OCI-LY3 (cell line): ENCODE results near the gene SH3PXD2B.

Experiments
- H2AFZ ChIP-seq: fragments of 200-600, 300-600 bp; shearing (Covaris generic); 2 replicates; pipeline ENCODE4 v1.6.0; 2014; ENCODE audit warnings: antibody characterized with exemption, low read depth, low read length
- H3K27ac ChIP-seq: fragments of 200-600, 300-600 bp; sonication (generic); 2 replicates; pipeline ENCODE4 v1.5.1; 2014; ENCODE audit warnings: mild to moderate bottlenecking, low read length, moderate library complexity, mixed read lengths
- H3K27me3 ChIP-seq: fragments of 200-600, 300-600 bp; sonication (generic); 2 replicates; pipeline ENCODE4 v1.6.1; 2014; ENCODE audit warnings: low read depth, low read length, mixed read lengths
- H3K36me3 ChIP-seq: fragments of 200-600, 300-600 bp; sonication (generic); replicated peaks from 2 replicates; pipeline ENCODE3; 2014; ENCODE audit warnings: low read depth, low read length, mixed read lengths
- H3K4me1 ChIP-seq: fragments of 300-600, 200-600 bp; sonication (generic); 2 replicates; pipeline ENCODE4 v1.6.1; 2014; ENCODE audit warnings: low read length, mixed read lengths
- H3K4me2 ChIP-seq: fragments of 200-600, 300-600 bp; sonication (generic); 2 replicates; pipeline ENCODE4 v1.6.1; 2014; ENCODE audit warnings: low read length, mixed read lengths
- H3K4me3 ChIP-seq: fragments of 300-600, 200-600 bp; sonication (generic); 2 replicates; pipeline ENCODE4 v1.5.1; 2014; ENCODE audit warnings: antibody characterized with exemption, mild to moderate bottlenecking, low read length, moderate library complexity
- H3K79me2 ChIP-seq: fragments of 300-600, 200-600 bp; shearing (Covaris generic); 2 replicates; pipeline ENCODE4 v1.6.1; 2014; ENCODE audit warnings: mild to moderate bottlenecking, low read length, mixed read lengths
- H3K9ac ChIP-seq: fragments of 300-600, 200-600 bp; shearing (Covaris generic); 2 replicates; pipeline ENCODE4 v1.6.0; 2014; ENCODE audit warnings: mild to moderate bottlenecking, low read length, moderate library complexity
- H3K9me3 ChIP-seq: fragments of 200-600, 300-600 bp; shearing (Covaris generic); 2 replicates; pipeline ENCODE4 v1.6.1; 2014; ENCODE audit warnings: low read length, mixed read lengths; ENCODE audit not compliant: insufficient read depth
- H4K20me1 ChIP-seq: fragments of 200-600, 300-600 bp; sonication (generic); 2 replicates; pipeline ENCODE4 v1.6.1; 2016; ENCODE audit warnings: low read length, mixed read lengths; ENCODE audit not compliant: insufficient read depth
- CTCF ChIP-seq: fragments of 200-600, 300-600 bp; sonication (generic); IDR thresholded peaks from 2 replicates; pipeline ENCODE4 v1.5.1; 2014; ENCODE audit warnings: antibody characterized with exemption, low read length, low read depth
- EZH2phosphoT487 ChIP-seq: fragments of 200-600 bp; shearing (Covaris generic); IDR thresholded peaks from 2 replicates; pipeline ENCODE4 v1.6.1; 2018; ENCODE audit warnings: antibody characterized with exemption, mixed run types, low read depth

SH3PXD2B gene

GRCh38 chr5:172342918-172343317 is 111.4 kb downstream of the SH3PXD2B start:
- no peaks in the 10 kb centered on the region for H3K36me3 ChIP-seq
- no peak overlapping the region for H3K9ac ChIP-seq
- no peak overlapping the region for H3K27ac ChIP-seq
- H3K79me2 ChIP-seq, result no peaks in the 10 kb centered on the region
- H2AFZ ChIP-seq, result no peak overlapping the region
- H4K20me1 ChIP-seq, result no peaks in the 10 kb centered on the region
- TF ChIP-seq EZH2phosphoT487 (no peak), CTCF (no peak)
- H3K4me3 ChIP-seq, result no peak overlapping the region
- no peak overlapping the region for H3K4me2 ChIP-seq
- H3K27me3 ChIP-seq, result peaks cover 4% of the 10 kb centered on the region; the same call in 1 of the 2 replicates
- H3K9me3 ChIP-seq, result no peaks in the 10 kb centered on the region
- no peaks in the 10 kb centered on the region for H3K4me1 ChIP-seq

- Histone ChIP-seq H3K27me3 (0 out of 2 replicates have a peak, but pooled peaks cover 4% of the 10 kb centered on the region), H2AFZ (no peak overlapping the region), H3K9ac (no peak overlapping the region), H3K79me2 (no peaks in the 10 kb centered on the region), H3K9me3 (no peaks in the 10 kb centered on the region), H3K4me3 (no peak overlapping the region), H3K36me3 (no peaks in the 10 kb centered on the region), H3K4me2 (no peak overlapping the region), H3K4me1 (no peaks in the 10 kb centered on the region), H4K20me1 (no peaks in the 10 kb centered on the region), H3K27ac (no peak overlapping the region)
- no peak for TF ChIP-seq CTCF
- no peak for TF ChIP-seq EZH2phosphoT487
Observed at GRCh38 chr5:172339264-172340180, 114.8 kb downstream of the SH3PXD2B start.

GRCh38 chr5:172336676-172337285 is 117.5 kb downstream of the SH3PXD2B start:
- H3K27me3 ChIP-seq, result 0 out of 2 replicates have a peak, but pooled peaks cover 4% of the 10 kb centered on the region
- no peak for TF ChIP-seq EZH2phosphoT487
- no peak for TF ChIP-seq CTCF
- H3K36me3 ChIP-seq, result no peaks in the 10 kb centered on the region
- H3K9me3 ChIP-seq, result no peaks in the 10 kb centered on the region
- H4K20me1 ChIP-seq, result no peaks in the 10 kb centered on the region
- no peak overlapping the region for H3K4me2 ChIP-seq
- no peak overlapping the region for H3K9ac ChIP-seq
- no peak overlapping the region for H3K4me3 ChIP-seq
- H2AFZ ChIP-seq, result no peak overlapping the region
- no peak overlapping the region for H3K27ac ChIP-seq
- H3K79me2 ChIP-seq, result no peaks in the 10 kb centered on the region
- H3K4me1 ChIP-seq, result no peaks in the 10 kb centered on the region

GRCh38 chr5:172336264-172336663 is 118.1 kb downstream of the SH3PXD2B start:
- Histone ChIP-seq H3K36me3 (no peaks in the 10 kb centered on the region), H3K79me2 (no peaks in the 10 kb centered on the region), H3K9ac (no peak overlapping the region), H3K27me3 (0 out of 2 replicates have a peak, but pooled peaks cover 4% of the 10 kb centered on the region), H3K27ac (no peak overlapping the region), H3K4me1 (no peaks in the 10 kb centered on the region), H3K9me3 (no peaks in the 10 kb centered on the region), H3K4me3 (no peak overlapping the region), H4K20me1 (no peaks in the 10 kb centered on the region), H2AFZ (no peak overlapping the region), H3K4me2 (no peak overlapping the region)
- no peak for TF ChIP-seq EZH2phosphoT487
- no peak for TF ChIP-seq CTCF
